ENCODE measurements around the gene RACK1. TPM values are rescaled to one million over a fixed set of nuclear protein-coding genes. Genes with fewer than 3 reads are reported as not detected.
A peak's percentile ranks its signal among the peaks of the same experiment; 100 is the strongest.

RACK1 gene
- total and polyA plus RNA-seq, 2 of the 13 experiments (the other 11 are each of a cell fraction or from before 2014, with no cell fraction given), result 2,514 to 6,141 TPM

GRCh38 chr5:181191526-181192336, 52.0 kb downstream of the RACK1 start (continued):
- TF ChIP-seq, protein P1, sequence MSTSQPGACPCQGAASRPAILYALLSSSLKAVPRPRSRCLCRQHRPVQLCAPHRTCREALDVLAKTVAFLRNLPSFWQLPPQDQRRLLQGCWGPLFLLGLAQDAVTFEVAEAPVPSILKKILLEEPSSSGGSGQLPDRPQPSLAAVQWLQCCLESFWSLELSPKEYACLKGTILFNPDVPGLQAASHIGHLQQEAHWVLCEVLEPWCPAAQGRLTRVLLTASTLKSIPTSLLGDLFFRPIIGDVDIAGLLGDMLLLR (CRISPR knock-in tag; IDR thresholded peaks at IDR 0.05), result peak; percentile 66
- TF ChIP-seq BHLHE40 (IDR thresholded peaks at IDR 0.05; ENCODE audit: low read length) (no peak), HNRNPL (IDR thresholded peaks at IDR 0.05; ENCODE audit: low read depth, low read length) (no peak), ZNF562 (CRISPR knock-in tag; IDR thresholded peaks at IDR 0.05; ENCODE audit: borderline replicate concordance) (no peak), KDM6A (CRISPR knock-in tag; IDR thresholded peaks at IDR 0.05; ENCODE audit: low read depth) (no peak), ZNF567 (CRISPR knock-in tag; IDR thresholded peaks at IDR 0.05; ENCODE audit: borderline replicate concordance) (no peak), ZNF34 (CRISPR knock-in tag; IDR thresholded peaks at IDR 0.05; ENCODE audit: borderline replicate concordance) (peak; percentile 84; the same call in 1 of the 2 replicates), ZNF33A (CRISPR knock-in tag; IDR thresholded peaks at IDR 0.05; ENCODE audit: borderline replicate concordance) (no peak), ZNF7 (CRISPR knock-in tag; IDR thresholded peaks at IDR 0.05) (no peak), ETV5 (CRISPR knock-in tag; IDR thresholded peaks at IDR 0.05; ENCODE audit: borderline replicate concordance) (peak; percentile 42; the same call in 1 of the 2 replicates), KLF6 (CRISPR knock-in tag; IDR thresholded peaks at IDR 0.05) (peak; percentile 22; the same call in 1 of the 2 replicates), ZNF713 (CRISPR knock-in tag; IDR thresholded peaks at IDR 0.05) (no peak), MED8 (CRISPR knock-in tag; IDR thresholded peaks at IDR 0.05; ENCODE audit: insufficient replicate concordance) (peak; percentile 90), ZNF205 (CRISPR knock-in tag; IDR thresholded peaks at IDR 0.05) (peak; percentile 69; the same call in 1 of the 2 replicates), CHD2 (IDR thresholded peaks at IDR 0.05; ENCODE audit: low read depth, low read length) (no peak), MAFG (CRISPR knock-in tag; IDR thresholded peaks at IDR 0.05) (no peak), ZNF224 (CRISPR knock-in tag; IDR thresholded peaks at IDR 0.05) (0 out of 2 replicates have a peak, but pooled peaks have one; percentile 34), ZSCAN25 (CRISPR knock-in tag; IDR thresholded peaks at IDR 0.05) (0 out of 2 replicates have a peak, but pooled peaks have one; percentile 61), ZKSCAN1 (IDR thresholded peaks at IDR 0.05; ENCODE audit: low read length) (no peak), ELF3 (CRISPR knock-in tag; IDR thresholded peaks at IDR 0.05) (peak; percentile 93; the same call in 1 of the 2 replicates), ZKSCAN8 (CRISPR knock-in tag; IDR thresholded peaks at IDR 0.05; ENCODE audit: borderline replicate concordance) (0 out of 2 replicates have a peak, but pooled peaks have one; percentile 21), REXO4 (CRISPR knock-in tag; IDR thresholded peaks at IDR 0.05; ENCODE audit: borderline replicate concordance) (no peak), ZMYM3 (CRISPR knock-in tag; IDR thresholded peaks at IDR 0.05) (0 out of 2 replicates have a peak, but pooled peaks have one; percentile 0)
- TF ChIP-seq, protein P2, sequence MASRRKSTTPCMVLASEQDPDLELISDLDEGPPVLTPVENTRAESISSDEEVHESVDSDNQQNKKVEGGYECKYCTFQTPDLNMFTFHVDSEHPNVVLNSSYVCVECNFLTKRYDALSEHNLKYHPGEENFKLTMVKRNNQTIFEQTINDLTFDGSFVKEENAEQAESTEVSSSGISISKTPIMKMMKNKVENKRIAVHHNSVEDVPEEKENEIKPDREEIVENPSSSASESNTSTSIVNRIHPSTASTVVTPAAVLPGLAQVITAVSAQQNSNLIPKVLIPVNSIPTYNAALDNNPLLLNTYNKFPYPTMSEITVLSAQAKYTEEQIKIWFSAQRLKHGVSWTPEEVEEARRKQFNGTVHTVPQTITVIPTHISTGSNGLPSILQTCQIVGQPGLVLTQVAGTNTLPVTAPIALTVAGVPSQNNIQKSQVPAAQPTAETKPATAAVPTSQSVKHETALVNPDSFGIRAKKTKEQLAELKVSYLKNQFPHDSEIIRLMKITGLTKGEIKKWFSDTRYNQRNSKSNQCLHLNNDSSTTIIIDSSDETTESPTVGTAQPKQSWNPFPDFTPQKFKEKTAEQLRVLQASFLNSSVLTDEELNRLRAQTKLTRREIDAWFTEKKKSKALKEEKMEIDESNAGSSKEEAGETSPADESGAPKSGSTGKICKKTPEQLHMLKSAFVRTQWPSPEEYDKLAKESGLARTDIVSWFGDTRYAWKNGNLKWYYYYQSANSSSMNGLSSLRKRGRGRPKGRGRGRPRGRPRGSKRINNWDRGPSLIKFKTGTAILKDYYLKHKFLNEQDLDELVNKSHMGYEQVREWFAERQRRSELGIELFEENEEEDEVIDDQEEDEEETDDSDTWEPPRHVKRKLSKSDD (CRISPR knock-in tag; IDR thresholded peaks at IDR 0.05; ENCODE audit: low read depth), result peak; percentile 86
- TF ChIP-seq, protein P3, sequence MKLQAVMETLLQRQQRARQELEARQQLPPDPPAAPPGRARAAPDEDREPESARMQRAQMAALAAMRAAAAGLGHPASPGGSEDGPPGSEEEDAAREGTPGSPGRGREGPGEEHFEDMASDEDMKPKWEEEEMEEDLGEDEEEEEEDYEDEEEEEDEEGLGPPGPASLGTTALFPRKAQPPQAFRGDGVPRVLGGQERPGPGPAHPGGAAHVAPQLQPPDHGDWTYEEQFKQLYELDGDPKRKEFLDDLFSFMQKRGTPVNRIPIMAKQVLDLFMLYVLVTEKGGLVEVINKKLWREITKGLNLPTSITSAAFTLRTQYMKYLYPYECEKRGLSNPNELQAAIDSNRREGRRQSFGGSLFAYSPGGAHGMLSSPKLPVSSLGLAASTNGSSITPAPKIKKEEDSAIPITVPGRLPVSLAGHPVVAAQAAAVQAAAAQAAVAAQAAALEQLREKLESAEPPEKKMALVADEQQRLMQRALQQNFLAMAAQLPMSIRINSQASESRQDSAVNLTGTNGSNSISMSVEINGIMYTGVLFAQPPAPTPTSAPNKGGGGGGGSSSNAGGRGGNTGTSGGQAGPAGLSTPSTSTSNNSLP (IDR thresholded peaks at IDR 0.05; ENCODE audit: low read depth, low read length), result no peak

All from HepG2 (cell line).